ENCODE results near the gene KIF23. TPM values are rescaled to one million over a fixed set of nuclear protein-coding genes. Genes with fewer than 3 reads are reported as not detected.
A peak's percentile ranks its signal among the peaks of the same experiment; 100 is the strongest.

The KIF23 gene
- total and polyA plus RNA-seq, 3 experiments from 2014 or later = 0.18 to 44.4 (median 36.0) TPM

DNA sequence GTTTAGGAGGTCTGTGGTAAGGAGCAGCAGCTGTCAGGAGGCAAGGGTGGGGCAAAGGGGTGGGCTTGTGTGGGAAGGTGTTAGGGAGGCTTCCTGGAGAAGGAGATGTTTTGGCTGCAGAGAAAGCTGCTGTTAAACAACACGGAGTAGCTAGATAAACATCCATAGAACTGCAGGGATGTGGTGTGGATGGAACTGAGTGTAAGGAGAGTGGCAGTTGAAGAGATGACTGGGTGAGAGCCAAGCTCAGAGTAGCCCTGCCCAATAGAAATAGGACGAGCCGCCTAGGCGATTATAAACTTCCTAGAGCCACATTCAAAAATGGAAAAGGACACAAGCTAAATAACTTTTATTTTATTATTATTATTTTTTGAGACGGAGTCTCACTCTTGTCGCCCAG lies 58.4 kb downstream of the KIF23 start:
- Mint-ChIP-seq H3K4me3 (no peak overlapping the region), H3K36me3 (no peaks in the 10 kb centered on the region), H3K9me3 (no peaks in the 10 kb centered on the region), H3K27me3 (peaks cover 3 to 4% of the 10 kb centered on the region in 2 donors), H3K27ac (peak overlapping the region in 1 of 8 donors; percentile 52), H3K4me1 (peaks cover 19 to 25% (median 21%) of the 10 kb centered on the region in 3 donors)
- Histone ChIP-seq H3K9me3 (ENCODE audit: low read length) (no peaks in the 10 kb centered on the region), H3K4me1 (ENCODE audit: insufficient read depth, low read length) (peaks cover 24% of the 10 kb centered on the region), H3K4me3 (ENCODE audit: low read length) (no peak overlapping the region), H3K36me3 (ENCODE audit: insufficient read depth, low read length) (no peaks in the 10 kb centered on the region), H3K27ac (ENCODE audit: low read depth, low read length) (no peak overlapping the region), H3K27me3 (ENCODE audit: insufficient read depth, low read length, poor library complexity, severe bottlenecking) (no peaks in the 10 kb centered on the region)
- CTCF ChIA-PET = interaction anchor here (1.1 to 1.2 kb wide), 2 partner anchors 9 to 1015 kb away, joined by 4 to 5 read pairs; no protein-coding TSS in a partner anchor
- POLR2A ChIA-PET = interaction anchor here (0.7 to 1.0 kb wide), 4 partner anchors 21 to 626 kb away, joined by 3 to 6 read pairs (median 4); no protein-coding TSS in a partner anchor
- DNase-seq = no peak

DNA sequence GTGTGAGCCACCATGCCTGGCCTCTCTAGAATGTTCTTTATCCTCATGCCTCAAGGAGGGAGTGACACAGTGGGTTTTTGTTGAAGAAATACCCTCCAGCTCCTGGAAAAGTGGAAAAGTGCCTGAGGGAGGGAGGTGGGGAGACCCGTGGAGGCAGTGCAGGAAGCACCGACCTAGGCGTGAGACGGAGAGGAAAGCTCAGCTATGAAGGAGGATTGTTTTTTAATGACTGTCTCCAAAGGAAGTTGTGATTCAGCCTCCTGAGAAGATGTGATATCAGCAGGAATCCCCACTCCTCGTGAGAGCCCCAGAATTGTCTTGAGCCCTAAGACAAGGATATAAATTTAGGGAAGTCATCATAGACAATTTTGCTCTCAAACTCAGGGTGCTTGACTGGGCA lies 60.1 kb downstream of the KIF23 start:
- Mint-ChIP-seq H3K4me1 (peaks cover 2 to 8% (median 3%) of the 10 kb centered on the region in 3 donors), H3K4me3 (no peak overlapping the region), H3K9me3 (peaks cover 0 to under 1% (median 0%) of the 10 kb centered on the region in 5 donors), H3K27ac (peak overlapping the region in 3 of 8 donors; percentile 15 to 72 (median 43)), H3K36me3 (no peaks in the 10 kb centered on the region), H3K27me3 (peaks cover 6 to 8% of the 10 kb centered on the region in 2 donors)
- Histone ChIP-seq H3K4me3 (ENCODE audit: low read length) (no peak overlapping the region), H3K9me3 (ENCODE audit: low read length) (no peaks in the 10 kb centered on the region), H3K4me1 (ENCODE audit: insufficient read depth, low read length) (peaks cover 6% of the 10 kb centered on the region), H3K27me3 (ENCODE audit: insufficient read depth, low read length, poor library complexity, severe bottlenecking) (no peaks in the 10 kb centered on the region), H3K27ac (ENCODE audit: low read depth, low read length) (no peak overlapping the region), H3K36me3 (ENCODE audit: insufficient read depth, low read length) (no peaks in the 10 kb centered on the region)
- ChIA-PET POLR2A (no interaction called here), CTCF (interaction anchor here (1.9 to 6.5 kb wide), 4 partner anchors 12 to 1038 kb away, joined by 6 to 48 read pairs (median 20); no protein-coding TSS in a partner anchor)
- DNase-seq = no peak

DNA sequence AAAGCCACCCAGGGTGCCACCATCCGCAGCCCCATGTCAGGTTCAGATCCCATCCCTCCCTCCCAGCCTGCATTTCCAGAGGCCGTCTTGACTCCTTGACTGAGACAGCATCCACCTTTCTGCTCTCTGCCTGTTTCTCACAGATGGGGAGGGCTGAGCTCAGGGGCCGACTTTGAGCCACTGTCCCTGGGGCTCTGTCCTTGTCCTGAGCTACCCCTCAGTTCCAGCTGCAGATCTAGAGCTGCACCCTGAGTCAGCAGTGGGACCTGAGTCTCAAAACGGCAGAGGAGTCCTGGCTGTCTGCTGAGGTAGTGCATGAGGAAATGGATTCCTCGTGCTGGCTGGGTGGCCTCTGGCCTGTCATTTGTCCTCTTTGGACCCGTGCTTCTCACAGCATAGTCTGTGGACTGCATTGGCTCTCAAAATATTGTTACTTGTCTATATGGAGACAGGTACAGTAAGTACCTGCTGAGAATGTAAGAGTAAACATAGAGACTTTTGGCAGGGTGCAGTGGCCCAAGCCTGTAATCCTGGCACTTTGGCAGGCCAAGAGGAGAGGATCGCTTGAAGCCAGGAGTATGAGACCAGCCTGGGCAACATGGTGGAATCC lies 60.8 kb downstream of the KIF23 start:
- H3K27ac Mint-ChIP-seq = no peak overlapping the region
- H3K4me1 Mint-ChIP-seq = peaks cover 0 to 1% (median 0%) of the 10 kb centered on the region in 3 donors
- Histone ChIP-seq H3K4me1 (ENCODE audit: insufficient read depth, low read length) (no peaks in the 10 kb centered on the region), H3K4me3 (ENCODE audit: low read length) (no peak overlapping the region), H3K9me3 (ENCODE audit: low read length) (no peaks in the 10 kb centered on the region), H3K27me3 (ENCODE audit: insufficient read depth, low read length, poor library complexity, severe bottlenecking) (no peaks in the 10 kb centered on the region), H3K36me3 (ENCODE audit: insufficient read depth, low read length) (no peaks in the 10 kb centered on the region), H3K27ac (ENCODE audit: low read depth, low read length) (no peak overlapping the region)
- no peak for DNase-seq
- POLR2A ChIA-PET = no interaction called here
- CTCF ChIA-PET = interaction anchor here (1.2 to 6.5 kb wide), 7 partner anchors 12 to 1037 kb away, joined by 3 to 48 read pairs (median 14); no protein-coding TSS in a partner anchor
- peaks cover 0 to 4% (median 0%) of the 10 kb centered on the region in 3 donors for H3K36me3 Mint-ChIP-seq
- no peak overlapping the region for H3K4me3 Mint-ChIP-seq
- peaks cover 8 to 9% of the 10 kb centered on the region in 2 donors for H3K27me3 Mint-ChIP-seq
- H3K9me3 Mint-ChIP-seq = peaks cover 0 to 6% (median 4%) of the 10 kb centered on the region in 5 donors

DNA sequence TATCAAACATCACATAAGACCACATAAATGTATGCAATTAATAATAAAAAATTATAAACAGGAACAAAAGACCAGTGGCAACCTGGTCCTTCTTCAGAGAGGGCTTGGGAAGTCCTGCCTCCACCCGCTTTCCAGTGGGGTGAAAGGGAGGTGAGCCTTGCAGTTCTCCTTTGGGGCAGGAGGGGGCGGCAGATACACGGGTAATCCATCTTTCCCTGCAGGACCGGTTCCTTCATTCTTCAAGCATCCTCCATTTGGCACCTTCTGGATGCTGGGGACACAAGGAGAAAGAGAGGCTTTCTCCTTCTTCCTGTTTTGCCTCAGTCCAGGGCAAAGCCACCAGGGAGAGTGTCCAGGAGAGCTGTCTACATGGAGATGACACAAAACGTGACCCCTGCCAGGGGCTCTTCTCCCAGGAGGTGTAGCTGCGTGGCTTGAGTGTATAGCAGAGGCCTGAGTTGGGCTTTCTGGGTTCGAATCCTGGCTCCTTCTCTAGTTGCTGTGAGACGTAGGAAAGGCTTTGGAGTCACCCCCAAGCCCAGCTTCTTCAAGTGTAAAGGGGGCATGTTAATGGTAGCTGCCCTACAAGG lies 61.7 kb downstream of the KIF23 start:
- POLR2A ChIA-PET = interaction anchor here (0.6 kb wide), 2 partner anchors 151 to 876 kb away, joined by 3 to 5 read pairs; no protein-coding TSS in a partner anchor
- peak; percentile 60 to 81 (median 65) for DNase-seq
- Histone ChIP-seq H3K36me3 (ENCODE audit: insufficient read depth, low read length) (no peaks in the 10 kb centered on the region), H3K27me3 (ENCODE audit: insufficient read depth, low read length, poor library complexity, severe bottlenecking) (no peaks in the 10 kb centered on the region), H3K4me3 (ENCODE audit: low read length) (no peak overlapping the region), H3K9me3 (ENCODE audit: low read length) (no peaks in the 10 kb centered on the region), H3K27ac (ENCODE audit: low read depth, low read length) (no peak overlapping the region), H3K4me1 (ENCODE audit: insufficient read depth, low read length) (no peaks in the 10 kb centered on the region)
- CTCF ChIA-PET = interaction anchor here (0.8 to 6.5 kb wide), 16 partner anchors 8 to 1250 kb away, joined by 3 to 48 read pairs (median 4); no protein-coding TSS in a partner anchor
- peak overlapping the region in 1 of 8 donors; percentile 29 for H3K27ac Mint-ChIP-seq
- no peak overlapping the region for H3K4me3 Mint-ChIP-seq
- H3K36me3 Mint-ChIP-seq = peaks cover 0 to 4% (median 0%) of the 10 kb centered on the region in 3 donors
- peaks cover 0 to 7% (median 4%) of the 10 kb centered on the region in 5 donors for H3K9me3 Mint-ChIP-seq
- peaks cover 8 to 9% of the 10 kb centered on the region in 2 donors for H3K27me3 Mint-ChIP-seq
- no peaks in the 10 kb centered on the region for H3K4me1 Mint-ChIP-seq

DNA sequence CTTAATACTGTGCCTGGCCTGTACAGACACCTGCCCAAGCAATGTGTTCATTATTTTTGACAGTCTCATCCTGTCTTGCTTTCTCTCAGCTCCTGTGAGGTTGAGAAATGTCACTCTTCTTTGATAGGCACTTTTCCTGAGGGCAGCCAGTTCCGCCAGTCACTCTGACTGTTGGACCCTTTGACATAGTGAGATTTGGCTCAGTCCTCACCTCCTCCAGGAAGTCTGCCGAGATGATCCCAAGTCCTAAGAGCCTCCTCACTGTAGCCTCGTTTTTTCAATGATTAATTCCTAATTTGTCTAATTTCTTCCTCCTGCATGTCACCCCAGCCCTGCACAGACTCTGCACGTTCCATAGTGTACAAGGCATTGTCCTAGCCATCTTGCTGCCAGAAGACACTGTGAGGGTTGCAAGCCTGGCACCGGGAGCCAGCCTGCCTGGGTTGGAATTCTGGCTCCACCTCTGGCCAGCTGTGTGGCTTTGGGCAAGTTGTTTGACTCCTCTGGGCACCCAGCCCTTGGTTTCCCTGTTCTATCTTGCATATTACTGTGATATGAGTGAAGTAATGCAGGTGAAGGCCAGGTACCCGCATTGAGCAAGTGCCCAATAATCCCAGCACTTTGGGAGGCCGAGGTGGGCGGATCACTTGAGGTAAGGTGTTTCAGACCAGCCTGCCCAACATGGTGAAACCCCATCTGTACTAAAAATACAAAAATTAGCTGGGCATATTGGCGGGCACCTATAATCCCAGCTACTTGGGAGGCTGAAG lies 62.7 kb downstream of the KIF23 start:
- peaks cover 8 to 9% of the 10 kb centered on the region in 2 donors for H3K27me3 Mint-ChIP-seq
- H3K36me3 Mint-ChIP-seq = peaks cover 0 to 4% (median 0%) of the 10 kb centered on the region in 3 donors
- peak overlapping the region in 1 of 8 donors; percentile 4 for H3K27ac Mint-ChIP-seq
- CTCF ChIA-PET = interaction anchor here (0.6 to 6.5 kb wide), 17 partner anchors 10 to 1249 kb away, joined by 3 to 48 read pairs (median 5); no protein-coding TSS in a partner anchor
- no peak overlapping the region for H3K4me3 ChIP-seq (ENCODE audit: low read length)
- DNase-seq = no peak
- no peaks in the 10 kb centered on the region for H3K27me3 ChIP-seq (ENCODE audit: insufficient read depth, low read length, poor library complexity, severe bottlenecking)
- peaks cover 0 to 7% (median 4%) of the 10 kb centered on the region in 5 donors for H3K9me3 Mint-ChIP-seq
- no peak overlapping the region for H3K4me3 Mint-ChIP-seq
- H3K9me3 ChIP-seq (ENCODE audit: low read length) = no peaks in the 10 kb centered on the region
- H3K27ac ChIP-seq (ENCODE audit: low read depth, low read length) = no peak overlapping the region
- no peaks in the 10 kb centered on the region for H3K4me1 ChIP-seq (ENCODE audit: insufficient read depth, low read length)
- no peaks in the 10 kb centered on the region for H3K36me3 ChIP-seq (ENCODE audit: insufficient read depth, low read length)
- POLR2A ChIA-PET = no interaction called here
- no peaks in the 10 kb centered on the region for H3K4me1 Mint-ChIP-seq

DNA sequence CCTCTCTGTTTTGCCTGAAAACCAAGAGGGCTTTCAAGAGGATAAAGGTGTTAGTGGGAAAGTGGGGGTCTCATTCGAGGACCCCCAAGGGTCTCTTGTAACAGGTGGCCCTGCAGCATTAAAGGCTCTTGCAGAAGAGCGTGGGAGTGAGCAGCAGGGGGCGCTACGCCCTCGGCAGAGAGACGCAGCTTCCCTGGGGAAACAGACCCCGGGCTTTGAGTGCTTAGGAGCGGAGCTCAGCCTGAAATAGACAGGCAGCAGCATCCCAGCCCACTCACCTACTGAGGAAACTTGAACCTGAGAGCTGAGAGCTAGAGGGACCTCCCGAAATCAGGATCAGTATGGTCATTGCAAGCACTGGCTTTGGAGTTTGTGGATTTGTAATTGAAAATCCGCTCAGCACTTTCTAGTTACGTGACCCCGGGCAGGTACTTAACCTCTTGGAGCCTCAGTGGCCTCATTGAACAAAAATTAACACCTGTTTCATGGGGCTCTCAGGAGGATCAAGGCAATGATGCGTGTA lies 64.2 kb downstream of the KIF23 start:
- peak in 4 of 5 donors; percentile 22 to 60 (median 33) for DNase-seq

DNA sequence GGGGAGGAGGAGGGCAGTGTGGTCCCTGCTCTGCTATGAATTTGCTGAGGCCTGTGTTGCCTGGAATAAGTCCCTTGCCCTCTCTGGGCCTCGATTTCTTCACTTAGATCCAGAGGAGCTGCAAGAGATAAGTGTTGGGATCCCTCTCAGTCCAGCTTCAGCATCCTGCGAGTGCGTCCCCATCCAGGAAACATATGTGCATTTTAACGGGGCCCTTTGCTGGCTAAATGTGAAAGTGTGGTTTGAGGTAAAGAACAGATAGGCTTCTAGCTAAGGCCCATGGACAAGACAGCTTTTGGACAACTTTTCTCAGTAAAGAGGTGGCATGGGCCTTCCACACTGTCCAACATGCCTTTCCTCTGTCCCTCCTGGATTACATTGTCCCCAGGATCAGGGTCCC lies 64.9 kb downstream of the KIF23 start:
- no peak overlapping the region for H3K4me3 ChIP-seq (ENCODE audit: low read length)
- ChIA-PET POLR2A (no interaction called here), CTCF (interaction anchor here (0.9 to 6.5 kb wide), 7 partner anchors 11 to 1244 kb away, joined by 3 to 48 read pairs (median 3); partner anchors contain the start of gene TLE3)
- H3K4me1 ChIP-seq (ENCODE audit: insufficient read depth, low read length) = no peaks in the 10 kb centered on the region
- Mint-ChIP-seq H3K9me3 (peaks cover 0 to 7% (median 4%) of the 10 kb centered on the region in 5 donors), H3K27ac (no peak overlapping the region), H3K27me3 (peaks cover 8 to 11% of the 10 kb centered on the region in 2 donors), H3K4me3 (no peak overlapping the region), H3K36me3 (peaks cover 0 to 4% (median 0%) of the 10 kb centered on the region in 3 donors), H3K4me1 (no peaks in the 10 kb centered on the region)
- H3K9me3 ChIP-seq (ENCODE audit: low read length) = no peaks in the 10 kb centered on the region
- H3K27me3 ChIP-seq (ENCODE audit: insufficient read depth, low read length, poor library complexity, severe bottlenecking) = no peaks in the 10 kb centered on the region
- H3K27ac ChIP-seq (ENCODE audit: low read depth, low read length) = no peak overlapping the region
- no peak for DNase-seq
- H3K36me3 ChIP-seq (ENCODE audit: insufficient read depth, low read length) = no peaks in the 10 kb centered on the region

More for the DNA sequence above, 64.2 kb downstream of the KIF23 start:
- Mint-ChIP-seq H3K4me3 (no peak overlapping the region), H3K27ac (peak overlapping the region in 1 of 8 donors; percentile 29), H3K27me3 (peaks cover 8 to 10% of the 10 kb centered on the region in 2 donors), H3K4me1 (no peaks in the 10 kb centered on the region), H3K36me3 (peaks cover 0 to 4% (median 0%) of the 10 kb centered on the region in 3 donors), H3K9me3 (peaks cover 0 to 7% (median 4%) of the 10 kb centered on the region in 5 donors)
- POLR2A ChIA-PET = no interaction called here
- Histone ChIP-seq H3K9me3 (ENCODE audit: low read length) (no peaks in the 10 kb centered on the region), H3K27ac (ENCODE audit: low read depth, low read length) (no peak overlapping the region), H3K36me3 (ENCODE audit: insufficient read depth, low read length) (no peaks in the 10 kb centered on the region), H3K4me3 (ENCODE audit: low read length) (no peak overlapping the region), H3K4me1 (ENCODE audit: insufficient read depth, low read length) (no peaks in the 10 kb centered on the region), H3K27me3 (ENCODE audit: insufficient read depth, low read length, poor library complexity, severe bottlenecking) (no peaks in the 10 kb centered on the region)
- CTCF ChIA-PET = interaction anchor here (0.6 to 6.5 kb wide), 16 partner anchors 8 to 1334 kb away, joined by 3 to 48 read pairs (median 4); partner anchors contain the start of gene TLE3
